GM19099 (cell line): ENCODE data around the gene GABARAPL1.

Experiments used
- POLR2A ChIP-seq: IDR thresholded peaks from 3 replicates; pipeline ENCODE4 v1.6.1; 2011; ENCODE audit warnings: low read depth; ENCODE audit not compliant: insufficient read length; ENCODE audit errors: extremely low read depth

GABARAPL1 gene

GRCh38 chr12:10214895-10215267, 2.2 kb downstream of the GABARAPL1 start:
- no peak for TF ChIP-seq POLR2A

DNA sequence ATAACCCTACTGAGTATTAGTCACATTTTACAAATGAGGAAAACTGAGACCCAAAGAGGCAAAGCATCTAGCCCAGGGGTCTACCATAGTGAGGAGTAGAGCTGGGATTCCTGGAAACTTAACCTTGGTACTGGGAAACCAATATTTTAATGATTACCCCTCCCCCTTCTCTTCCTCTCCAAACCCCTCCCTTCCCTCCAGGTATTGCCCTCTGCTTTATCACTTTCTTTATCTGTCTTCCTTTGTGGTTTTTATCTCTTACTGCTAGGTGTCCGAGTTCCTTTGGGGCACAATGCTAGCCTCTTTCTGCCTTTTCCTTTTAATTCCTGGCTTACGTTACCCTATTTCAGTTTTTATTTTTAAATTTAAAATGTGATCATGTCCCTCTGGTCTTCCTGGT, 2.8 kb downstream of the GABARAPL1 start:
- no peak for TF ChIP-seq POLR2A

GRCh38 chr12:10218021-10218420, 5.3 kb downstream of the GABARAPL1 start:
- TF ChIP-seq POLR2A, result no peak

DNA sequence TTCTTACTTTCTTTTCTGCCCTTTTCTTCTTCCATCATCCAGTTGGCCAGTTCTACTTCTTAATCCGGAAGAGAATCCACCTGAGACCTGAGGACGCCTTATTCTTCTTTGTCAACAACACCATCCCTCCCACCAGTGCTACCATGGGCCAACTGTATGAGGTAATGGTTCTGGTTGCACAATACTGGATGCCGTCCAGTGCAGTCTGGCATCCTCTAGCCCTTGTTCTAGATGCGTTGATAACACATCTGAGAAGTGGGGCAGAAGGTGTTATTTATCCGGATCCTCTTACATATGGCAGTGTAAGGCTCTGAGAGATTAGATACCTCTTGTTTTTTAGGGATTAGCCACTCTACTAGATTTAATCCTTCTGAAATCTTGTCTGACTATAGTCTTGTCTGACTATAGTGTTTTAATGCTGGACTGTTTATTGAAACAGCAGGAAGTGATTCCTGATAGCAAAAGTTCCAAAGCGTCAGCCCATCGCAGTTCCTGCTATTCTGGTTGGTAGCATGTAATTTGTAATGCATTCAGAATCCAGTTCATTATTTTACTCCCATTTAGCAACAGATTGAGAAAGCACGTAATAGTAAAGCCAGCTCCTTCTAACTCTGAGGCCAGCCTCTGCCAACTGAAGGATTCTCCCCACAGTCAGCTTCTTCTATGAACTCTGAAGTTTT, 7.9 kb downstream of the GABARAPL1 start:
- no peak for TF ChIP-seq POLR2A

- TF ChIP-seq POLR2A, result no peak
These were observed 9.2 kb downstream of the GABARAPL1 start for GRCh38 chr12:10221846-10222245.

- TF ChIP-seq POLR2A, result no peak
These were observed 10.5 kb downstream of the GABARAPL1 start for GRCh38 chr12:10223208-10223607.

DNA sequence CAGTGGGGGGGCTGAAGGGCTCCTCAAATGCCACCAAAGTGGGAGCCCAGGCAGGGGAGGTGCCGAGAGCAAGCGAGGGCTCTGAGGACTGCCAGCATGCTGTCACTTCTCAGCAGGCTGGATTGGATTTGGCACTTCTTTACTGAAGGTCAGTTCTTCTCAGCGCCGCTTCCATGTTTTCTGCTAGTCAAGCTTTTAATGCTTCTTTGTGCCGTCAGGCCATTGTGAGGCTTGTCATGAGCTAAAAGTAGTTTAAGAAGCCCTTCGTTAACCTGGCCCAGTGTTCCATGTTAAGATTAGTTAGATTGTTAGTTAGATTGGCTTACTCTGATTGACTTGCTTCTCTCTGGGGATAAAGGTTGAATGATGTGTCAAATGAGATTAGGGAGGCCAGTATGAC, 13.4 kb downstream of the GABARAPL1 start:
- TF ChIP-seq POLR2A, result no peak

GRCh38 chr12:10226731-10227130, 14.1 kb downstream of the GABARAPL1 start:
- TF ChIP-seq POLR2A, result no peak

- TF ChIP-seq POLR2A, result no peak
These were observed 15.0 kb downstream of the GABARAPL1 start for GRCh38 chr12:10227648-10228047.

DNA sequence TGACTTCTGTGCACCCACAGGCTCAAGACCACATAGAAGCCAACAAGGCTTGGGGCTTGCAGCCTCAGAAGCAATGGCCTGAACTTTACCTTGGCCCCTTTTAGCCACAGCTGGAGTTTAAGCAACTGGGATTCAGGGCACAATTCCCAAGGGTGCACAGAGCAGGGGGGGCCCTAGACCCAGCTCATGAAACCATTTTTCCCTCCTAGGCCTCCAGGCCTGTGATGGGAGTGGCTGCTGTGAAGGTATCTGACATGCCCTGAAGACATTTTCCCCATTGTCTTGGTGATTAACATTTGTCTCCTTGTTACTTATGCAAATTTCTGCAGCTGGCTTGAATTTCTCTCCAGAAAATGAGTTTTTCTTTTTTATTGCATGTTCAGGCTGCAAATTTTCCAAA, 21.9 kb downstream of the GABARAPL1 start:
- no peak for TF ChIP-seq POLR2A

DNA sequence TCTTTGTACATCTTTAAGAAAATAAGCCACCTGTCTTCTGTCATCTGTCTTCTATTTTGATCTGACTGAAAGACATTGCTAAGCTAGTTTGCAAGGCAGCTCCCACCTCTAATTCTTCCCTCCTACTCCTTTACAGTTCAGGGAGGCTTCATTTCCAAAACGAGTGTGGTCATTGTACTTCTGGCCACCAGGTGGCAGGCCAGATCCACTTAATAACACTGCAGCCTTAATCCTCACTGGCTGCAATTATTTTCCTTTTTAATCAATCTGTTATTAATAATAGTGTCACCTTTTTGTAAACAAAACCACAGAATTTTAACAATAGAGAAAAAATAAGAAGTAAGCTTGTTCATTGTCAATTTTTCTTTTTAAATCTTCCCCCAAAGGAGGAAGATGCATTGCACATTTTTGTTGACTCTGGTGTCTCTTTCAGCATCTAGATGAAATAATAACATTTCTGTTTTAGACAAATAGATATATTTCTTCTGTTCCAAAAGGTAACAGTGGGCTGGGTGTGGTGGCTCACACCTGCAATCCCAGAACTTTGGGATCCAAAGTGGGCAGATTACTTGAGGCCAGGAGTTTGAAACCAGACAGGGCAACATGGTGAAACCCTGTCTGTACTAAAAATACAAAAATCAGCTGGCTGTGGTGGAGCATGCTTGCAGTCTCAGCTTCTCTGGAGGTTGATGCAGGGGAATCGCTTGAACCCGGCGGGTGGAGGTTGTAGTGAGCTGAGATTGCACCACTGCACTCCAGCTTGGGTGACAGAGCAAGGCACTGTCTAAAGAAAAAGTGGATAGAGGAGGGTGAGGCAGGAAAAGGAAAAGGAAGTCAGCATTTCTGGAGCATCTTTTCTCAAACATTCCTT, 23.3 kb downstream of the GABARAPL1 start:
- no peak for TF ChIP-seq POLR2A

GRCh38 chr12:10236720-10237119, 24.0 kb downstream of the GABARAPL1 start:
- TF ChIP-seq POLR2A, result no peak

- TF ChIP-seq POLR2A, result no peak
These were observed 25.8 kb downstream of the GABARAPL1 start for GRCh38 chr12:10238526-10238925.

GRCh38 chr12:10241290-10241689, 28.6 kb downstream of the GABARAPL1 start:
- no peak for TF ChIP-seq POLR2A

- no peak for TF ChIP-seq POLR2A
These were observed 29.1 kb downstream of the GABARAPL1 start for GRCh38 chr12:10241727-10242126.

DNA sequence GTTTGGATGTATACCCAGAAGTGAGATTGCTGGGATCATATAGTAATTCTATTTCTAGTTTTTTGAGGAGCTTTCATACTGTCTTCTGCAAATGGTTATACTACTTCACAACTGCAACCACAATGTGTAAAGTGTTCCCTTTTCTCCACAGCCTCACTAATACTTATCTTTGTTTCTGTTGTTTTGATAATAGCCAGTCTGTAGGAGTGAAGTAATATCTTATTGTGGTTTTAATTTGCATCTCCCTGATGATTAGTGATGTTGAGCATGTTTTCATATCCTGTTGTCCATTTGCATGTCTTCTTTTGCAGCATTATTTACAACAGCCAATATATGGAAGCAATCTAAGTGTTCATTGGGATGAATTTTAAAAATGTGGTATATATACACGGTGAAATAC, 29.9 kb downstream of the GABARAPL1 start:
- no peak for TF ChIP-seq POLR2A

GRCh38 chr12:10243818-10244520, 31.3 kb downstream of the GABARAPL1 start:
- no peak for TF ChIP-seq POLR2A
